Lung (tissue), 12 donors: ENCODE data around the gene DAGLB. TPM values are rescaled to one million over a fixed set of nuclear protein-coding genes. Genes with fewer than 3 reads are reported as not detected.

Source experiments
- ATAC-seq: fragments of 200-7000 bp; cut with Tn5 transposase; one replicate; pipeline ENCODE4 v1.9.1; 2020; ENCODE audit warnings: moderate number of reproducible peaks; ENCODE audit not compliant: insufficient read depth, low FRiP score
- DNase-seq, 3 donors: peaks; one replicate each; pipeline ENCODE4 v3.0.0-alpha.2; 2013 to 2017
- H3K27ac ChIP-seq, 2 donors: one replicate each; pipeline ENCODE4 v1.5.1; 2013; ENCODE audit warnings: mild to moderate bottlenecking in 2 of 2, moderate library complexity in 2 of 2, control low read depth in 1 of 2, inconsistent platforms in 1 of 2, low read depth in 1 of 2, low read length in 1 of 2
- H3K27me3 ChIP-seq, 3 donors: one replicate each; pipeline ENCODE4 v1.5.1; 2013; ENCODE audit warnings: low read length in 2 of 3; ENCODE audit not compliant: control insufficient read depth in 3 of 3, insufficient read depth in 3 of 3
- H3K36me3 ChIP-seq, 4 donors: one replicate each; pipeline ENCODE4 v1.5.1; 2013; ENCODE audit warnings: low read length in 4 of 4, mild to moderate bottlenecking in 1 of 4, moderate library complexity in 1 of 4; ENCODE audit not compliant: control insufficient read depth in 4 of 4, insufficient read depth in 4 of 4
- H3K4me1 ChIP-seq, 5 donors: one replicate each; pipeline ENCODE4 v1.5.1; 2013; ENCODE audit warnings: low read length in 5 of 5, mild to moderate bottlenecking in 2 of 5, moderate library complexity in 1 of 5; ENCODE audit not compliant: control insufficient read depth in 5 of 5, insufficient read depth in 5 of 5
- H3K4me3 ChIP-seq: one replicate; pipeline ENCODE4 v1.5.1; 2013; ENCODE audit warnings: mild to moderate bottlenecking, control low read depth, moderate library complexity
- H3K9ac ChIP-seq, 2 donors: one replicate each; pipeline ENCODE4 v1.5.1; 2013; ENCODE audit warnings: low read length in 2 of 2, control low read depth in 1 of 2; ENCODE audit not compliant: insufficient read depth in 1 of 2
- H3K9me3 ChIP-seq, 4 donors: one replicate each; pipeline ENCODE4 v1.5.1; 2013; ENCODE audit warnings: low read length in 3 of 4, mild to moderate bottlenecking in 1 of 4, moderate library complexity in 1 of 4; ENCODE audit not compliant: control insufficient read depth in 4 of 4, insufficient read depth in 3 of 4
- CTCF ChIP-seq: IDR thresholded peaks from 2 replicates; pipeline ENCODE4 v1.5.1; 2012; ENCODE audit warnings: mild to moderate bottlenecking; ENCODE audit errors: control extremely low read depth, extremely low read depth
- WGBS, 2 donors: extraction: QIAGEN DNeasy Blood & Tissue Kit; methylation state at CpG; one replicate each; pipeline ENCODE4 v1.1.7; 2013; 5-methylcytosine and 5-hydroxymethylcytosine counted together
- polyA plus RNA-seq, 2 donors: library from polyadenylated mRNA; stranded (reverse); fragments of 200-250 nt; gene quantifications; one replicate each; pipeline ENCODE4 v1.2.1, GENCODE V29; 2013
- total RNA-seq, 2 donors: library from RNA; depleted of rRNA in 1 of 2; stranded (reverse); fragments of >200 nt in 1 of 2; gene quantifications; one replicate each; pipeline ENCODE4 v1.2.1, GENCODE V29; 2014 to 2021
- donor health status: control.
- donor health status: control.
- donor health status: Bipolar disorder and iron deficiency.
- donor health status: healthy.
- donor health status: DM: yes; HTN: yes; CAD: no.

The DAGLB gene
- total and polyA plus RNA-seq, 4 donors = 13.9 to 43.3 (median 19.4) TPM

GRCh38 chr7:6419310-6419773, 28.4 kb downstream of the DAGLB start:
- Histone ChIP-seq H3K36me3 (peaks cover 7 to 42% (median 17%) of the 10 kb centered on the region in 4 donors), H3K4me3 (no peak overlapping the region), H3K9ac (no peak overlapping the region), H3K9me3 (no peaks in the 10 kb centered on the region), H3K27me3 (no peaks in the 10 kb centered on the region), H3K27ac (no peak overlapping the region), H3K4me1 (peaks cover 0 to under 1% (median 0%) of the 10 kb centered on the region in 5 donors)
- ATAC-seq (no peak), DNase-seq (no peak)
- WGBS, 2 donors = 91 to 94% methylated on average over 16 of the region's 16 CpGs
- TF ChIP-seq CTCF = no peak

GRCh38 chr7:6417408-6417807, 30.3 kb downstream of the DAGLB start:
- no peak overlapping the region for H3K4me3 ChIP-seq
- DNase-seq (no peak), ATAC-seq (no peak)
- H3K36me3 ChIP-seq = peaks cover 7 to 49% (median 24%) of the 10 kb centered on the region in 4 donors
- TF ChIP-seq CTCF = no peak
- WGBS, 2 donors = 97% methylated on average over 5 of the region's 5 CpGs
- H3K27me3 ChIP-seq = no peaks in the 10 kb centered on the region
- H3K27ac ChIP-seq = no peak overlapping the region
- H3K9me3 ChIP-seq = no peaks in the 10 kb centered on the region
- no peak overlapping the region for H3K9ac ChIP-seq
- H3K4me1 ChIP-seq = peaks cover 0 to 2% (median 0%) of the 10 kb centered on the region in 5 donors

- WGBS, 2 donors = 90 to 92% methylated on average over 23 of the region's 23 CpGs
- Histone ChIP-seq H3K4me1 (peaks cover 0 to 2% (median 0%) of the 10 kb centered on the region in 5 donors), H3K27me3 (no peaks in the 10 kb centered on the region), H3K4me3 (no peak overlapping the region), H3K36me3 (peaks cover 7 to 47% (median 23%) of the 10 kb centered on the region in 4 donors), H3K9ac (no peak overlapping the region), H3K9me3 (no peaks in the 10 kb centered on the region), H3K27ac (no peak overlapping the region)
- no peak for TF ChIP-seq CTCF
- DNase-seq = no peak
- ATAC-seq = no peak
Observed at GRCh38 chr7:6416516-6417145, 31.1 kb downstream of the DAGLB start.
